H1 (cell line): ENCODE data around the gene ACSF2.
"Not testable (repeated sequence)": the region's sequence is repeated elsewhere in the genome, so short reads cannot be mapped to it uniquely, and the experiment has no call there.

Source experiments
- CTBP2 ChIP-seq: IDR thresholded peaks from 2 replicates; pipeline ENCODE4 v1.7.0; 2011; ENCODE audit warnings: borderline replicate concordance, mild to moderate bottlenecking, moderate library complexity, mixed read lengths, low read length; ENCODE audit not compliant: insufficient read depth, insufficient read length
- EP300 ChIP-seq, 2 experiments: IDR thresholded peaks; 1 replicate in 1 of 2; 2 replicates in 1 of 2; pipeline ENCODE4 v1.6.1; 2011 to 2012; ENCODE audit warnings: low read depth in 2 of 2, low read length in 2 of 2, mild to moderate bottlenecking in 2 of 2, borderline replicate concordance in 1 of 2, inconsistent platforms in 1 of 2, moderate library complexity in 1 of 2
- HDAC6 ChIP-seq: IDR thresholded peaks from one replicate; pipeline ENCODE4 v1.7.1; 2012; ENCODE audit warnings: low read depth, mild to moderate bottlenecking, inconsistent platforms, low read length, moderate library complexity
- POLR2AphosphoS5 ChIP-seq: IDR thresholded peaks from 2 replicates; pipeline ENCODE4 v1.6.1; 2011; ENCODE audit warnings: low read depth, low read length
- TBP ChIP-seq: IDR thresholded peaks from 2 replicates; pipeline ENCODE4 v1.6.1; 2011; ENCODE audit warnings: low read depth, low read length, improper control_type of control experiment
- TF ChIP-seq, protein P1 (sequence below), 3 experiments: IDR thresholded peaks; 1 replicate in 2 of 3; 2 replicates in 1 of 3; pipeline versions ENCODE4 v1.5.1 to v1.6.1; 2011; ENCODE audit warnings: low read length in 3 of 3, mild to moderate bottlenecking in 3 of 3, inconsistent platforms in 2 of 3, low read depth in 1 of 3, moderate library complexity in 1 of 3; ENCODE audit not compliant: insufficient read depth in 1 of 3; ENCODE audit errors: control extremely low read depth in 1 of 3
- TF ChIP-seq, protein P2 (sequence below): IDR thresholded peaks from 2 replicates; pipeline ENCODE4 v1.6.1; 2011; ENCODE audit warnings: low read length, improper control_type of control experiment
- TF ChIP-seq, protein P3 (sequence below): IDR thresholded peaks from 2 replicates; pipeline ENCODE4 v1.6.1; 2011; ENCODE audit warnings: low read depth, mild to moderate bottlenecking, low read length; ENCODE audit not compliant: insufficient read depth

DNA sequence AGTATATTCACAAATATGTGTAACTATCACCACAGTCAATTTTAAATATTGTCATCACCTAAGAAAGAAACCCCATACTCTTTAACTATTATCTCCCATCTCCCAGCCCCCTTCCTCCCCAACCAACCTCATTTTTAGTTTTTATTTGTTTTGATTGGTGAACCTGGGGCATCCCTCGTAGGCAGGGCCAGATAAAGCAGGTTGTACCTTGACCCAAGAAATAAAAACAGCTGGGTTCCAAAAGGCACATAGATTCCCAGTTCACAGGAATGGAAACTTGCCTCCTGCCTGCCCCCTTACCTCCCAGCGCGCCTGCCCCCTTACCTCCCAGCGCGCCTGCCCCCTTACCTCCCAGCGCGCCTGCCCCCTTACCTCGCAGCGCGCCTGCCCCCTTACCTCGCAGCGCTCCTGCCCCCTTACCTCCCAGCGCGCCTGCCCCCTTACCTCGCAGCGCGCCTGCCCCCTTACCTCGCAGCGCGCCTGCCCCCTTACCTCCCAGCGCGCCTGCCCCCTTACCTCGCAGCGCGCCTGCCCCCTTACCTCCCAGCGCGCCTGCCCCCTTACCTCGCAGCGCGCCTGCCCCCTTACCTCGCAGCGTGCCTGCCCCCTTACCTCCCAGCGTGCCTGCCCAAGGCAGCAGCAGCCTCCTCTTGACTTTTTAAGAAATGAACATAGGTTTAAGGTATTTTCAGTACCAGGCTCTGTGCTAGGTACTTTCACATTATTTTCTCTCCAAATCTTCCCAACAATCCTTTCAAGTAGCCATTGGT, 49.9 kb downstream of the ACSF2 start:
- not testable (repeated sequence) for TF ChIP-seq POLR2AphosphoS5; EP300 (IDR thresholded peaks at IDR 0.05; ENCODE audit: borderline replicate concordance in 1 of 2, low read depth in 2 of 2, low read length in 2 of 2); TBP; HDAC6; CTBP2
- TF ChIP-seq, protein P1, sequence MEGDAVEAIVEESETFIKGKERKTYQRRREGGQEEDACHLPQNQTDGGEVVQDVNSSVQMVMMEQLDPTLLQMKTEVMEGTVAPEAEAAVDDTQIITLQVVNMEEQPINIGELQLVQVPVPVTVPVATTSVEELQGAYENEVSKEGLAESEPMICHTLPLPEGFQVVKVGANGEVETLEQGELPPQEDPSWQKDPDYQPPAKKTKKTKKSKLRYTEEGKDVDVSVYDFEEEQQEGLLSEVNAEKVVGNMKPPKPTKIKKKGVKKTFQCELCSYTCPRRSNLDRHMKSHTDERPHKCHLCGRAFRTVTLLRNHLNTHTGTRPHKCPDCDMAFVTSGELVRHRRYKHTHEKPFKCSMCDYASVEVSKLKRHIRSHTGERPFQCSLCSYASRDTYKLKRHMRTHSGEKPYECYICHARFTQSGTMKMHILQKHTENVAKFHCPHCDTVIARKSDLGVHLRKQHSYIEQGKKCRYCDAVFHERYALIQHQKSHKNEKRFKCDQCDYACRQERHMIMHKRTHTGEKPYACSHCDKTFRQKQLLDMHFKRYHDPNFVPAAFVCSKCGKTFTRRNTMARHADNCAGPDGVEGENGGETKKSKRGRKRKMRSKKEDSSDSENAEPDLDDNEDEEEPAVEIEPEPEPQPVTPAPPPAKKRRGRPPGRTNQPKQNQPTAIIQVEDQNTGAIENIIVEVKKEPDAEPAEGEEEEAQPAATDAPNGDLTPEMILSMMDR (IDR thresholded peaks at IDR 0.05; ENCODE audit: control extremely low read depth in 1 of 3, insufficient read depth in 1 of 3, low read depth in 1 of 3, low read length in 3 of 3) = not testable (repeated sequence)
- TF ChIP-seq, protein P2, sequence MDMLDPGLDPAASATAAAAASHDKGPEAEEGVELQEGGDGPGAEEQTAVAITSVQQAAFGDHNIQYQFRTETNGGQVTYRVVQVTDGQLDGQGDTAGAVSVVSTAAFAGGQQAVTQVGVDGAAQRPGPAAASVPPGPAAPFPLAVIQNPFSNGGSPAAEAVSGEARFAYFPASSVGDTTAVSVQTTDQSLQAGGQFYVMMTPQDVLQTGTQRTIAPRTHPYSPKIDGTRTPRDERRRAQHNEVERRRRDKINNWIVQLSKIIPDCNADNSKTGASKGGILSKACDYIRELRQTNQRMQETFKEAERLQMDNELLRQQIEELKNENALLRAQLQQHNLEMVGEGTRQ = not testable (repeated sequence)
- TF ChIP-seq, protein P3, sequence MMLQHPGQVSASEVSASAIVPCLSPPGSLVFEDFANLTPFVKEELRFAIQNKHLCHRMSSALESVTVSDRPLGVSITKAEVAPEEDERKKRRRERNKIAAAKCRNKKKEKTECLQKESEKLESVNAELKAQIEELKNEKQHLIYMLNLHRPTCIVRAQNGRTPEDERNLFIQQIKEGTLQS = not testable (repeated sequence)
